HepG2 (cell line): ENCODE data around the gene SMARCA4. TPM values are rescaled to one million over a fixed set of nuclear protein-coding genes. Genes with fewer than 3 reads are reported as not detected.
A peak's percentile ranks its signal among the peaks of the same experiment; 100 is the strongest.

Experiments
- IRF9 ChIP-seq: sonication (generic); formaldehyde crosslinking; IDR thresholded peaks from 2 replicates; pipeline ENCODE4 v1.8.0; 2022; ENCODE audit warnings: missing genetic modification reagents, mild to moderate bottlenecking, borderline replicate concordance
- KDM5A ChIP-seq: fragments of 200-600 bp; sonication (generic); IDR thresholded peaks from 2 replicates; pipeline ENCODE4 v1.7.0; 2018; ENCODE audit warnings: antibody characterized with exemption, mild to moderate bottlenecking, low read length, borderline replicate concordance
- MAZ ChIP-seq, 2 experiments: sonication (generic) in 1 of 2; formaldehyde crosslinking in 1 of 2; IDR thresholded peaks; 2 replicates each; pipeline versions ENCODE4 v1.5.0 to v1.6.1; 2012 to 2020; ENCODE audit warnings: low read depth in 2 of 2, mild to moderate bottlenecking in 2 of 2, borderline replicate concordance in 1 of 2, improper control_type of control experiment in 1 of 2, low read length in 1 of 2, missing genetic modification reagents in 1 of 2, moderate library complexity in 1 of 2
- TARDBP ChIP-seq: sonication (generic); formaldehyde crosslinking; IDR thresholded peaks from 2 replicates; pipeline ENCODE4 v1.8.0; 2022; ENCODE audit warnings: mild to moderate bottlenecking, missing genetic modification reagents
- TFAP4 ChIP-seq: sonication (generic); IDR thresholded peaks from 2 replicates; pipeline ENCODE4 v1.6.1; 2016; ENCODE audit warnings: low read depth, borderline replicate concordance
- ZBTB20 ChIP-seq: sonication (generic); formaldehyde crosslinking; IDR thresholded peaks from 2 replicates; pipeline ENCODE4 v1.8.1; 2023; ENCODE audit warnings: missing genetic modification reagents, low read depth, mild to moderate bottlenecking, borderline replicate concordance
- ZBTB33 ChIP-seq: sonication (generic); formaldehyde crosslinking; IDR thresholded peaks from 2 replicates; pipeline ENCODE4 v1.4.0; 2020; ENCODE audit warnings: missing genetic modification reagents
- ZFX ChIP-seq: sonication (generic); formaldehyde crosslinking; IDR thresholded peaks from 2 replicates; pipeline ENCODE4 v1.4.0; 2020; ENCODE audit warnings: mild to moderate bottlenecking, low read depth, missing genetic modification reagents, moderate library complexity
- ZIK1 ChIP-seq: sonication (generic); formaldehyde crosslinking; IDR thresholded peaks from 2 replicates; pipeline ENCODE4 v1.5.0; 2020; ENCODE audit warnings: mild to moderate bottlenecking, low read depth, missing genetic modification reagents, borderline replicate concordance
- ZNF20 ChIP-seq: sonication (generic); formaldehyde crosslinking; IDR thresholded peaks from 2 replicates; pipeline ENCODE4 v1.4.0; 2020; ENCODE audit warnings: mild to moderate bottlenecking, moderate library complexity, missing genetic modification reagents
- ZNF253 ChIP-seq: sonication (generic); formaldehyde crosslinking; IDR thresholded peaks from 2 replicates; pipeline ENCODE4 v1.8.0; 2022; ENCODE audit warnings: mild to moderate bottlenecking, missing genetic modification reagents, borderline replicate concordance
- ZNF746 ChIP-seq: sonication (generic); formaldehyde crosslinking; IDR thresholded peaks from 2 replicates; pipeline ENCODE4 v1.8.0; 2022; ENCODE audit warnings: mild to moderate bottlenecking, missing genetic modification reagents
- ZNF776 ChIP-seq: sonication (generic); formaldehyde crosslinking; IDR thresholded peaks from 2 replicates; pipeline ENCODE4 v1.4.0; 2020; ENCODE audit warnings: mild to moderate bottlenecking, missing genetic modification reagents
- ZNF788 ChIP-seq: sonication (generic); formaldehyde crosslinking; IDR thresholded peaks from 2 replicates; pipeline ENCODE4 v1.5.0; 2020; ENCODE audit warnings: mild to moderate bottlenecking, missing genetic modification reagents, borderline replicate concordance
- polyA plus RNA-seq, 8 experiments: library from polyadenylated mRNA; depleted of rRNA in 3 of 8; stranded (reverse) in 7 of 8; unstranded in 1 of 8; fragments of >200 nt; fragmentation: Illumina TruSeq in 4 of 8; extraction: Trizol in 4 of 8; gene quantifications; 2 replicates each; pipeline versions ENCODE4 v1.2.1 to v1.2.3, GENCODE V29; 2011 to 2016; ENCODE audit warnings: low read depth in 4 of 8, missing spikeins in 1 of 8, mixed read lengths in 1 of 8; ENCODE audit not compliant: insufficient read depth in 1 of 8
- total RNA-seq, 5 experiments: library from RNA; depleted of rRNA; stranded (reverse); fragments of >200 nt; fragmentation: Illumina TruSeq; extraction: Trizol; gene quantifications; 2 replicates each; pipeline ENCODE4 v1.2.3, GENCODE V29; 2016; ENCODE audit warnings: low read depth in 1 of 5
- TF ChIP-seq, protein P1 (sequence below): sonication (generic); formaldehyde crosslinking; IDR thresholded peaks from 2 replicates; pipeline ENCODE4 v1.5.0; 2020; ENCODE audit warnings: mild to moderate bottlenecking, missing genetic modification reagents
- TF ChIP-seq, protein P2 (sequence below): IDR thresholded peaks from 2 replicates; pipeline ENCODE4 v1.6.1; 2012; ENCODE audit warnings: low read length, improper control_type of control experiment

SMARCA4 gene
- total and polyA plus RNA-seq, 2 of the 13 experiments (the other 11 are each of a cell fraction or from before 2014, with no cell fraction given): 25.4 to 45.9 TPM

DNA sequence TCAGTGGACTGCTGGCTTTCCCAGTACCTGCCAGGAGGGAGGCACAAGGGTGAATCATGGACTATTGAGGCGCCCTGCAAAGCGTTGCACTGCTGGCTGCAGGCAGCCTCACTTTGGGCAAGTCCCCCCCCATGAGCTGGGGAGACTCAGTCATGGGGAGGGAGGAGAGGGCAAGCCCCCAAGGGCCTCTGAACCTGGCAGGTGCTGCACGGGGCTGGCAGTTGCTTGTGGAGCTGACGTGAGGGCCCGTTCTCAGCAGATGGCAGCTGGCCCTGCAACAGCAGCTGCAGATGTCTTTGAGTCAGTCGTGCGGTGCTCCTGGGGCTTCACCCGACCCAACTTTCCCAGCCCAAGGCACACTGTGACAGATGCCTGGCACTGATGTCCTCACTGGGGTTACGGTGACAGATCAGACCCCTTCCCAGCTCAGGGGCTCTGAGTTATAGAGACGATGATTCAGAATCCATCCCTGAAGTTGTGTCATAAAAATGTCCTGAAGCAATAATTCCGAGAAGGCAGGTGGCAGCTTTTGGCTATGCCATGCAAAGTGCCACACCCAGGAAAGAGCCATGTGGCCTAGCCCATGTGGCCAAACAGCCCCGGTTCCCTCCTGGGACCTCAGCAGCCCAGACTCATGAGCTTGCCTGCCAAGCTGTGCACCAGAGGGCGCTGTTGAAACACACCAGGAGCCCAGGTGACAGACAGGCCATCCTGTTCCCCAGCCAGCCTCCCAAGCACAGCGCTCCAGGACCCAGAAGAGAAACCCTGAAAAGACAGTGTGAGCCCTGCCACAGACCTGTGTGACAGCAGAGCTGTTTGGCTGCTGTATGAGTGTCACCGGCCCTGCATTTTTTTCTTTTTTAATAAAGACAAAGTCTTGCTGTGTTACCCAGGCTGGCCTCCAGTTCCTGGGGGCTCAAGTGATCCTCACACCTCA is 74.9 kb downstream of the SMARCA4 start (continued):
- TF ChIP-seq, protein P1, sequence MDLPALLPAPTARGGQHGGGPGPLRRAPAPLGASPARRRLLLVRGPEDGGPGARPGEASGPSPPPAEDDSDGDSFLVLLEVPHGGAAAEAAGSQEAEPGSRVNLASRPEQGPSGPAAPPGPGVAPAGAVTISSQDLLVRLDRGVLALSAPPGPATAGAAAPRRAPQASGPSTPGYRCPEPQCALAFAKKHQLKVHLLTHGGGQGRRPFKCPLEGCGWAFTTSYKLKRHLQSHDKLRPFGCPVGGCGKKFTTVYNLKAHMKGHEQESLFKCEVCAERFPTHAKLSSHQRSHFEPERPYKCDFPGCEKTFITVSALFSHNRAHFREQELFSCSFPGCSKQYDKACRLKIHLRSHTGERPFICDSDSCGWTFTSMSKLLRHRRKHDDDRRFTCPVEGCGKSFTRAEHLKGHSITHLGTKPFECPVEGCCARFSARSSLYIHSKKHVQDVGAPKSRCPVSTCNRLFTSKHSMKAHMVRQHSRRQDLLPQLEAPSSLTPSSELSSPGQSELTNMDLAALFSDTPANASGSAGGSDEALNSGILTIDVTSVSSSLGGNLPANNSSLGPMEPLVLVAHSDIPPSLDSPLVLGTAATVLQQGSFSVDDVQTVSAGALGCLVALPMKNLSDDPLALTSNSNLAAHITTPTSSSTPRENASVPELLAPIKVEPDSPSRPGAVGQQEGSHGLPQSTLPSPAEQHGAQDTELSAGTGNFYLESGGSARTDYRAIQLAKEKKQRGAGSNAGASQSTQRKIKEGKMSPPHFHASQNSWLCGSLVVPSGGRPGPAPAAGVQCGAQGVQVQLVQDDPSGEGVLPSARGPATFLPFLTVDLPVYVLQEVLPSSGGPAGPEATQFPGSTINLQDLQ (CRISPR knock-in tag): no peak
- no peak for TF ChIP-seq MAZ (IDR thresholded peaks at IDR 0.05; ENCODE audit: borderline replicate concordance, low read depth, low read length)
- TF ChIP-seq MAZ (CRISPR knock-in tag; IDR thresholded peaks at IDR 0.05; ENCODE audit: low read depth): no peak
- peak; percentile 58; the same call in 1 of the 2 replicates for TF ChIP-seq TFAP4
- TF ChIP-seq TARDBP (CRISPR knock-in tag): no peak
- TF ChIP-seq ZNF20 (CRISPR knock-in tag): no peak
- TF ChIP-seq, protein P2, sequence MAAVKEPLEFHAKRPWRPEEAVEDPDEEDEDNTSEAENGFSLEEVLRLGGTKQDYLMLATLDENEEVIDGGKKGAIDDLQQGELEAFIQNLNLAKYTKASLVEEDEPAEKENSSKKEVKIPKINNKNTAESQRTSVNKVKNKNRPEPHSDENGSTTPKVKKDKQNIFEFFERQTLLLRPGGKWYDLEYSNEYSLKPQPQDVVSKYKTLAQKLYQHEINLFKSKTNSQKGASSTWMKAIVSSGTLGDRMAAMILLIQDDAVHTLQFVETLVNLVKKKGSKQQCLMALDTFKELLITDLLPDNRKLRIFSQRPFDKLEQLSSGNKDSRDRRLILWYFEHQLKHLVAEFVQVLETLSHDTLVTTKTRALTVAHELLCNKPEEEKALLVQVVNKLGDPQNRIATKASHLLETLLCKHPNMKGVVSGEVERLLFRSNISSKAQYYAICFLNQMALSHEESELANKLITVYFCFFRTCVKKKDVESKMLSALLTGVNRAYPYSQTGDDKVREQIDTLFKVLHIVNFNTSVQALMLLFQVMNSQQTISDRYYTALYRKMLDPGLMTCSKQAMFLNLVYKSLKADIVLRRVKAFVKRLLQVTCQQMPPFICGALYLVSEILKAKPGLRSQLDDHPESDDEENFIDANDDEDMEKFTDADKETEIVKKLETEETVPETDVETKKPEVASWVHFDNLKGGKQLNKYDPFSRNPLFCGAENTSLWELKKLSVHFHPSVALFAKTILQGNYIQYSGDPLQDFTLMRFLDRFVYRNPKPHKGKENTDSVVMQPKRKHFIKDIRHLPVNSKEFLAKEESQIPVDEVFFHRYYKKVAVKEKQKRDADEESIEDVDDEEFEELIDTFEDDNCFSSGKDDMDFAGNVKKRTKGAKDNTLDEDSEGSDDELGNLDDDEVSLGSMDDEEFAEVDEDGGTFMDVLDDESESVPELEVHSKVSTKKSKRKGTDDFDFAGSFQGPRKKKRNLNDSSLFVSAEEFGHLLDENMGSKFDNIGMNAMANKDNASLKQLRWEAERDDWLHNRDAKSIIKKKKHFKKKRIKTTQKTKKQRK: no peak
- no peak for TF ChIP-seq ZNF776 (CRISPR knock-in tag)
- no peak for TF ChIP-seq KDM5A
- TF ChIP-seq IRF9 (CRISPR knock-in tag): no peak
- TF ChIP-seq ZIK1 (CRISPR knock-in tag): no peak
- 0 out of 2 replicates have a peak, but pooled peaks have one; percentile 46 for TF ChIP-seq ZBTB33 (CRISPR knock-in tag)
- TF ChIP-seq ZBTB20 (CRISPR knock-in tag): no peak
- TF ChIP-seq ZNF746 (CRISPR knock-in tag): no peak
- TF ChIP-seq ZFX (CRISPR knock-in tag): peak; percentile 34; the same call in 1 of the 2 replicates
- no peak for TF ChIP-seq ZNF788
- no peak for TF ChIP-seq ZNF253 (CRISPR knock-in tag)
